GM21526 (cell line): ENCODE results near the gene NXPH1.

Experiments used
- ATAC-seq: cut with Tn5 transposase; IDR thresholded peaks from one replicate; pipeline ENCODE4 v1.9.1; 2021; ENCODE audit warnings: moderate library complexity; ENCODE audit not compliant: unreplicated experiment, low FRiP score

The NXPH1 gene

GRCh38 chr7:8783229-8783628 is 349.8 kb downstream of the NXPH1 start:
- no peak for ATAC-seq

GRCh38 chr7:8785081-8785480 is 351.7 kb downstream of the NXPH1 start:
- ATAC-seq, result no peak

GRCh38 chr7:8800986-8801385 is 367.6 kb downstream of the NXPH1 start:
- no peak for ATAC-seq
